ENCODE data around the gene CACNA1A.

CACNA1A gene

DNA sequence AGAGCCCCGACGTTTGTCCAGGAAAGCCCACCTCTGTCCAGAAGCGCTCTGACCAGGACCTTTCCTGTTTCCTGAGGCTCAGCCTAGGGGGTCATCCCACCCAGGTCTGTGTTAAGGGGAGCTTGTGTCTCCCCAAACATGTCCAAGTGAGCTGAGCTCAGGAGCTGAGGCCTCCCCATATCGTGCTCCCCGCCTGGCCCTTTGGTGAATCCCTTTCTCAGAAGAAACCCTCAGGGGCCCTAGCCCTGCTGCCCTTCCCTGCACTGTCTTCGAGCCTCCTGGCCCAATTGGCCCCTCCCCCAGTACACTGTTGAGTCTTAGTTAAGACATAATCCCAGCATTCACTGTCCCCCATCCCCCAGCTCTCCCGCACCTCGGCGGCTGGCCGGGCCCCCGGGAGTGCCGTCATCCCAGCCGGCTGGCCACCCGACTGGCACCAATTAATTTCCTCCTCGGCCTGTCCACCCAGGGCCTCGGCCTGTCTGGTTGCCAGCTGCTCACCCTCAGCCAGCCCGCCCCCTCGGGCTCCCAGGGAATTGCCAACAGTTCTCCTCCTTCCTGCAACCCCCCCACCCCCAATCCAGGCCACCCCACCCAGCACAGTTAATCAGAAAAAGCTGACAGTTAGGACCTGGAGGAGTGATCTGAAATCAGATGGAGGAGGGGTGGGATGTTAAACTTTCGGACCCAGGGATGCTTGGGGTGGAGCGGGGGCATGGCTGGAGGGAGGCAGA lies 342.5 kb downstream of the CACNA1A start:
- Histone ChIP-seq H3K27me3 (ENCODE audit: insufficient read depth, poor library complexity, severe bottlenecking) (no peaks in the 10 kb centered on the region), H3K27ac (replicated peaks) (peak overlapping the region; percentile 69), H3K4me3 (replicated peaks; ENCODE audit: insufficient read depth, low read length) (no peak overlapping the region)
- TF ChIP-seq, protein P1, sequence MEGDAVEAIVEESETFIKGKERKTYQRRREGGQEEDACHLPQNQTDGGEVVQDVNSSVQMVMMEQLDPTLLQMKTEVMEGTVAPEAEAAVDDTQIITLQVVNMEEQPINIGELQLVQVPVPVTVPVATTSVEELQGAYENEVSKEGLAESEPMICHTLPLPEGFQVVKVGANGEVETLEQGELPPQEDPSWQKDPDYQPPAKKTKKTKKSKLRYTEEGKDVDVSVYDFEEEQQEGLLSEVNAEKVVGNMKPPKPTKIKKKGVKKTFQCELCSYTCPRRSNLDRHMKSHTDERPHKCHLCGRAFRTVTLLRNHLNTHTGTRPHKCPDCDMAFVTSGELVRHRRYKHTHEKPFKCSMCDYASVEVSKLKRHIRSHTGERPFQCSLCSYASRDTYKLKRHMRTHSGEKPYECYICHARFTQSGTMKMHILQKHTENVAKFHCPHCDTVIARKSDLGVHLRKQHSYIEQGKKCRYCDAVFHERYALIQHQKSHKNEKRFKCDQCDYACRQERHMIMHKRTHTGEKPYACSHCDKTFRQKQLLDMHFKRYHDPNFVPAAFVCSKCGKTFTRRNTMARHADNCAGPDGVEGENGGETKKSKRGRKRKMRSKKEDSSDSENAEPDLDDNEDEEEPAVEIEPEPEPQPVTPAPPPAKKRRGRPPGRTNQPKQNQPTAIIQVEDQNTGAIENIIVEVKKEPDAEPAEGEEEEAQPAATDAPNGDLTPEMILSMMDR (IDR thresholded peaks at IDR 0.05; ENCODE audit: insufficient read depth, low read length): no peak
- TF ChIP-seq SPI1 (IDR thresholded peaks at IDR 0.05; ENCODE audit: borderline replicate concordance, low read depth) (no peak), POLR2AphosphoS5 (IDR thresholded peaks at IDR 0.05; ENCODE audit: low read depth) (no peak), GABPA (IDR thresholded peaks at IDR 0.05; ENCODE audit: low read depth) (no peak)
- TF ChIP-seq, protein P2, sequence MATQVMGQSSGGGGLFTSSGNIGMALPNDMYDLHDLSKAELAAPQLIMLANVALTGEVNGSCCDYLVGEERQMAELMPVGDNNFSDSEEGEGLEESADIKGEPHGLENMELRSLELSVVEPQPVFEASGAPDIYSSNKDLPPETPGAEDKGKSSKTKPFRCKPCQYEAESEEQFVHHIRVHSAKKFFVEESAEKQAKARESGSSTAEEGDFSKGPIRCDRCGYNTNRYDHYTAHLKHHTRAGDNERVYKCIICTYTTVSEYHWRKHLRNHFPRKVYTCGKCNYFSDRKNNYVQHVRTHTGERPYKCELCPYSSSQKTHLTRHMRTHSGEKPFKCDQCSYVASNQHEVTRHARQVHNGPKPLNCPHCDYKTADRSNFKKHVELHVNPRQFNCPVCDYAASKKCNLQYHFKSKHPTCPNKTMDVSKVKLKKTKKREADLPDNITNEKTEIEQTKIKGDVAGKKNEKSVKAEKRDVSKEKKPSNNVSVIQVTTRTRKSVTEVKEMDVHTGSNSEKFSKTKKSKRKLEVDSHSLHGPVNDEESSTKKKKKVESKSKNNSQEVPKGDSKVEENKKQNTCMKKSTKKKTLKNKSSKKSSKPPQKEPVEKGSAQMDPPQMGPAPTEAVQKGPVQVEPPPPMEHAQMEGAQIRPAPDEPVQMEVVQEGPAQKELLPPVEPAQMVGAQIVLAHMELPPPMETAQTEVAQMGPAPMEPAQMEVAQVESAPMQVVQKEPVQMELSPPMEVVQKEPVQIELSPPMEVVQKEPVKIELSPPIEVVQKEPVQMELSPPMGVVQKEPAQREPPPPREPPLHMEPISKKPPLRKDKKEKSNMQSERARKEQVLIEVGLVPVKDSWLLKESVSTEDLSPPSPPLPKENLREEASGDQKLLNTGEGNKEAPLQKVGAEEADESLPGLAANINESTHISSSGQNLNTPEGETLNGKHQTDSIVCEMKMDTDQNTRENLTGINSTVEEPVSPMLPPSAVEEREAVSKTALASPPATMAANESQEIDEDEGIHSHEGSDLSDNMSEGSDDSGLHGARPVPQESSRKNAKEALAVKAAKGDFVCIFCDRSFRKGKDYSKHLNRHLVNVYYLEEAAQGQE (IDR thresholded peaks at IDR 0.05; ENCODE audit: insufficient replicate concordance, low read depth): no peak
- peak in 1 of 2 experiments; percentile 55 for DNase-seq (ENCODE audit: low read depth in 1 of 2, low spot score in 1 of 2)

DNA sequence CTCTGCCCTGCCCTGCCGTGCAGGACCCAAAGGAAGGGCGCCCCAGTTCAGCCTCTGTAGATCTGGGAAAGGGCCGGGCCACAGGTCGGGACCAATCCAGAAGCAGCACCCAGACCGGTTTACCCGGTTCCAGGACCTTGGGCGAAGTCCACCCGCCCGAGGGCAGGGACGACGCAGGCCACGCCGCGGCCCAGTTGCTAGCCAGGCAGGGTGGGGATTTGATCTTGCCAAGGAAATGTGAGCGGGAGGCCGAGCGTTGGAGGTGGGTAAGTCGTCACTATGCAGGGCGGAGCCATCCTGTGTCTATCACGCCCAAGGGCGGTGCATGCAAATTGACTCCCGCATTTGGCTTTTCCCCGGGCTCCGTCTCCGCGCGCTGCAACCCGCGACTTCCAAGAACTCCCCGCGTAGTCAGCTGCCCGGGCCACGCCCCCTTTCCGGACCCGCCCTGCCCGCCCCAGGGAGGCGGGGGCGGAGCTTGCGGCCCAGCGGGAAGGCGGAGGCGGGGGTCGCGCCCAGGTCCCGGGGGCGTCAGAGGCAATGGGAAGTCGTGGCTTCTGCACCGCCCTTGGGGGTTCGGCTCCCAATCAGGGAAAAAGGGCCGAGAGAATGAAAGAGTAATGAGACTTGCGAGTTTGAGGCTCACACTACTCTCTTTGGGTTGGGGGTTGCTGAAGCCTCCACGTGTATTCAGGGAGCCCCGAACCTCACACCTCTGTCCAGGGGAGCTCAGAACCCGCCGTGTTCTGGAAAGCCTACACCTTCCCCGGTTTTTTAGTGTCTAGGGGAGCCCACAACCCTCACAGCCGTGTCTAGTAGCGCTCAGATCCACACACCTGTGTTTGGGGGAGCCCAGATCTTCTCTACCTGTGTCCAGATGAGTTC lies 343.3 kb downstream of the CACNA1A start:
- DNase-seq (ENCODE audit: low read depth in 1 of 2, low spot score in 1 of 2): peak; percentile 79 to 96
- H3K27ac ChIP-seq (replicated peaks): peak overlapping the region; percentile 69
- H3K4me3 ChIP-seq (replicated peaks; ENCODE audit: insufficient read depth, low read length): peak overlapping the region; percentile 29
- no peaks in the 10 kb centered on the region for H3K27me3 ChIP-seq (ENCODE audit: insufficient read depth, poor library complexity, severe bottlenecking)
- TF ChIP-seq, protein P1 (IDR thresholded peaks at IDR 0.05; ENCODE audit: insufficient read depth, low read length): no peak
- TF ChIP-seq, protein P2 (IDR thresholded peaks at IDR 0.05; ENCODE audit: insufficient replicate concordance, low read depth): no peak
- TF ChIP-seq GABPA (IDR thresholded peaks at IDR 0.05; ENCODE audit: low read depth) (no peak), POLR2AphosphoS5 (IDR thresholded peaks at IDR 0.05; ENCODE audit: low read depth) (no peak; the same call in 1 of the 2 replicates), SPI1 (IDR thresholded peaks at IDR 0.05; ENCODE audit: borderline replicate concordance, low read depth) (no peak)

DNA sequence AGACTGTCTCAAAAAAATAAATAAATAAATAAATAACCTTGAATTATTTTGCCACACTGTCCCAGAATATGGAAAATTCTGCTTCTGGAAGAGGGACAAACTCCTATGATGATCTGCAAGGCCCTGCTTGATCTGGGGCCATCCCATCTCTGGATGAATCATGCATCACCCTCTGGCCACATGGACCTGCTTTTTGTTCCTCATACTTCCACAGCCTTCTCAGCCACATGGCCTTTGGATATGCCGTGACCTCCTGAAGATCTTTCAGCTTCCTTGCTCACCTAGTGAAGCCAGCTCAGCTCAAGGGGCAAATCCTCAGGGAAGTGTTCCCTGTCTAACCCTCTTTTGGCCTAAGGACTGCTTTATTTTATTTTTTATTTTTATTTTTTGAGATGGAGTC lies 345.7 kb downstream of the CACNA1A start:
- DNase-seq (ENCODE audit: low read depth in 1 of 2, low spot score in 1 of 2): no peak
- H3K27me3 ChIP-seq (ENCODE audit: insufficient read depth, poor library complexity, severe bottlenecking): no peaks in the 10 kb centered on the region
- no peak for TF ChIP-seq SPI1 (IDR thresholded peaks at IDR 0.05; ENCODE audit: borderline replicate concordance, low read depth)
- TF ChIP-seq GABPA (IDR thresholded peaks at IDR 0.05; ENCODE audit: low read depth): no peak
- no peak for TF ChIP-seq POLR2AphosphoS5 (IDR thresholded peaks at IDR 0.05; ENCODE audit: low read depth)
- TF ChIP-seq, protein P1 (IDR thresholded peaks at IDR 0.05; ENCODE audit: insufficient read depth, low read length): no peak
- TF ChIP-seq, protein P2 (IDR thresholded peaks at IDR 0.05; ENCODE audit: insufficient replicate concordance, low read depth): no peak
- no peak overlapping the region for H3K27ac ChIP-seq (replicated peaks)
- no peak overlapping the region for H3K4me3 ChIP-seq (replicated peaks; ENCODE audit: insufficient read depth, low read length)
